CD4-positive, alpha-beta T cell treated with Interleukin-6 at 100 ng/mL for 8 hours (primary cell): ENCODE measurements around the gene COL4A3.
"Not testable (repeated sequence)": the region's sequence is repeated elsewhere in the genome, so short reads cannot be mapped to it uniquely, and the experiment has no call there.

Experiments used
- DNase-seq: peaks from one replicate; pipeline ENCODE4 v3.0.0-alpha.2; 2020; ENCODE audit warnings: mixed read lengths, low spot score

The COL4A3 gene

GRCh38 chr2:227206406-227206805 is 42.0 kb downstream of the COL4A3 start:
- DNase-seq, result no peak

- no peak for DNase-seq
Observed at GRCh38 chr2:227207573-227207972, 43.1 kb downstream of the COL4A3 start.

GRCh38 chr2:227214622-227215041 is 50.2 kb downstream of the COL4A3 start:
- no peak for DNase-seq

GRCh38 chr2:227219312-227220105 is 55.1 kb downstream of the COL4A3 start:
- DNase-seq, result no peak

DNA sequence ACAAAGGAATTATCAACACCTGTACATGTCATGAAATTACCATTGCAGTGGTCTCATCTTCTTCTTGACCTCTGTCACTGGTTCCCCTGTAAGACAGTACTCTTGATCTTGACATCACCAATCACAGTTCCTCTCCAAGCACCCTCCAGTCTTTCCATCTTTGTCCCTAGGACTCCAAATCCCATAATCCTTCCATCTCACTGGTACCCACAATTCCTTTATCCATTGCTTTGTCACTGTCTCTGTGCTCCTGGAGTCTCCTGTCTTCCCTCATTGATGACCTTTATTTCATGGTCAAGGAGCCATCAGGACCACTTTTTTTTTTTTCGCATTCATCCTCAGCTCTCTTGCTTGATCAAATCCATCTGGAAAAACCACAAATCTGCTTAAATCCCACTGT is 56.7 kb downstream of the COL4A3 start:
- DNase-seq, result no peak

DNA sequence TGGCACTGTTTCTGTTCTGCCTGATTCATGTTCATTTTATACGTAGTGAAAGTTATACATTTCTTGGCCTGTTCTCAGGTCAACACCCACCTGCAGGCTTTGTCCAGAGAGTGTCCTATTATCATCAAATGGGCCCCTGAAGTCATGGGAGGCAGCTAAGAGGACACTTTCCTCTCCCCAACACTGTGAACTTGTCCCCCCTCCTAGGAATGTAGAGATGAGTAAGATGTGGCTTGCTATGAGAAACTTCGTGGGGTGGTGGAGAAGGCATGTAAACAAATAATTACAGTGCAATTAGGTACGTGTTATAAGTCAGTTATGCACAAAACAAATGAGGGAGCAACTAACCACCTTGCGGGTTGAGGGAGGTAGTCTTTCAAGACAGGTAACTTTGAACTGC is 57.9 kb downstream of the COL4A3 start:
- DNase-seq, result no peak

- DNase-seq, result not testable (repeated sequence)
Observed at GRCh38 chr2:227225641-227226040, 61.2 kb downstream of the COL4A3 start.

- no peak for DNase-seq
Observed at GRCh38 chr2:227228061-227228667, 63.7 kb downstream of the COL4A3 start.

DNA sequence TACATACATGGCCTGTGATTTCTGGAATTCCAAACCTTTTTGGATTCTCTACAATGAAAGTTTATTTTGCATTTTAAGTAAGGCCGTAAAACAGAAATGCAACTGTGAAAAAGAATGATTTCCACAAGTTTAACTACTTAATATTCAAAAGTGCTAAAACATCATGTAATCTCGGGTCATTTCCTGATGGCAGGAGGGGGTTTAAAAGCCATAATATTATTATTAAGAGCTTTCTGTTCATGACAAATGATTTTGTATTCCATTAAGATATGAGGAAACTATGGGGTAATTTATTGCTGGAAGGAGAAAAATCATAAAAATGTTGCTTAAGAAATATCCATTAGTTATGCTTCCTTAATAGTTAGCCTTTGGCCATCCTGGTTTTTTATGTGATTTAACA is 65.7 kb downstream of the COL4A3 start:
- no peak for DNase-seq

GRCh38 chr2:227234429-227234828 is 70.0 kb downstream of the COL4A3 start:
- DNase-seq, result no peak

DNA sequence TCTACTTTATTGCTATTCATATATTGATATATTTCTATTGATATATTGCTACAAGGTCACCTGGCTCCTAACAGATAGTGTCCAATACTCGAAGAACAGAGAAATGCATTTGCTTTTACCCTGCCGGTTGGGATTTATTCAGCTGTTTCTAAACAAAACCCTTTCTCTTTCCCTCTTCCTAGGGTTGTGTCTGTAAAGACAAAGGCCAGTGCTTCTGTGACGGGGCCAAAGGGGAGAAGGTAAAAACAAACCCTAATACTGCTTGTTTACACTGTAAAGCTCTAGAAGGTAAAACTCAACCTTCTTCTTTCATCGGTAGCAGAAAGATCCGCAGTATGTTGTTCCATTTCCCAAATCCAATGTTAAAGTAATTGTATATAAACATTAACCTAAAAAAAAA is 73.4 kb downstream of the COL4A3 start:
- no peak for DNase-seq

DNA sequence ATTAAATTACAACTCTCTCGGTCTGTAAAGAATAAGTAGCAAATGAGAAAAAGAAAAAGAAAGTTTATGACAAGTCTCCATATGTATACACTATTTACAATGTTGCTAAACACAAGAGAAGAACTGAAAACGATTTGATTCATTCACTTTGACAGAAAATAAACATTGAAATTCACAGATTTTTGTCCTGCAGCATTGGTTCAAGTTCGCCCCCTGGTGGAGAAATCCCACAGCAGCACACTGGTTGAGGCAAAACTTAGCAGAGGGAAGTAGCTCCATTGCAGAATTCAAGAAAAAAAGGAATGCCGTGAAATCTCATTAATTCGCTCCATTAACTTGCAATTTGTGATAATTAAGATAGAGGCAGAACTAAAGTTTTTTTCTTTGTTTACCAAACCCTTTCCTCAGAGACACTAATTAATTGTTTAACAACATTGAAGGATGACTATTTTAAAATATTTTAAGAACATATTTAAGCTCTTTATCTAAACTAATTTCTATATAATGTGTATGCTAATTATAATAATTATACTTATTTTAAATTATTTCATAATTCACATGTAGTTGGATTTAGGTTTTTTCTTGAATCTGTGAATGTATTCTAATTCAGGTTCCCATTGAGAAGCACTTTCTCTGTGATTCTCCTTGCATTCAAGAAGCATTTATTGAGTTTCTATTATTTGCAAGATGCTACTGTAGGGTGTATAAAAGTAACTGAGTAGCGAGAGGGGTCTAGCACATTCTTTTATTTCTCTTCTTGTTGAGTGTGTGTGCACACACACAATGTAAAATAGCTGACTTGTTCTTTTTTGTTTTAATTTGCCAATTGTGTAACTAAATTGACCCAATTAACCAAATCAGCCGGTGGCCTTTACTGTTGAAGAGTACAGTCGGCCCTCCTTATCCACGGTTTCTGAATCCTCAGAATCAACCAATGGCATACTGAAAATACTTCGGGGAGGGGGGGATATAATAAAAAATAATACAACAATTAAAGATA is 74.1 kb downstream of the COL4A3 start:
- peak; percentile 48 for DNase-seq

GRCh38 chr2:227241005-227241404 is 76.6 kb downstream of the COL4A3 start:
- DNase-seq, result no peak

- DNase-seq, result no peak
Observed at GRCh38 chr2:227248876-227249275, 84.5 kb downstream of the COL4A3 start.

- DNase-seq, result no peak
Observed at GRCh38 chr2:227252831-227253230, 88.4 kb downstream of the COL4A3 start.

- no peak for DNase-seq
Observed at GRCh38 chr2:227256605-227257004, 92.2 kb downstream of the COL4A3 start.

- DNase-seq, result no peak
Observed at GRCh38 chr2:227257820-227258219, 93.4 kb downstream of the COL4A3 start.

DNA sequence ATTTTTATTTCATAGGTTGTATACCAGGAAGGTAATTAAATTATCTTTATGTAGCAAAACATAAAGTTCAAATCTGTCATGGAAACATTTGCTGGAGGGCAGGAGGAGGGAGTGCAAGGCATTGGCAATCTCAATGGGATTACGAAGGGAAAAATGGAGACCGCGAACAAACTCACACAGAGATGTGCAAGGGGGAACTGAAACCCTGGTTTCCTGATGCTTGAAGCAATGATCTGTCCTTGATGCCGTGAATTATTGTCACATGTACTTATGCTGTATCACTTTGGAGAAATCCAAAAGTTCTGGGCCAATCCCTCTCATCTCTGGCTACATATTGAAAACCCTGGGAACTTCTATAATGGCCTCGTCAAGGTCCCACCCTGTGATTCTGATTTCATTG is 95.6 kb downstream of the COL4A3 start:
- DNase-seq, result no peak

DNA sequence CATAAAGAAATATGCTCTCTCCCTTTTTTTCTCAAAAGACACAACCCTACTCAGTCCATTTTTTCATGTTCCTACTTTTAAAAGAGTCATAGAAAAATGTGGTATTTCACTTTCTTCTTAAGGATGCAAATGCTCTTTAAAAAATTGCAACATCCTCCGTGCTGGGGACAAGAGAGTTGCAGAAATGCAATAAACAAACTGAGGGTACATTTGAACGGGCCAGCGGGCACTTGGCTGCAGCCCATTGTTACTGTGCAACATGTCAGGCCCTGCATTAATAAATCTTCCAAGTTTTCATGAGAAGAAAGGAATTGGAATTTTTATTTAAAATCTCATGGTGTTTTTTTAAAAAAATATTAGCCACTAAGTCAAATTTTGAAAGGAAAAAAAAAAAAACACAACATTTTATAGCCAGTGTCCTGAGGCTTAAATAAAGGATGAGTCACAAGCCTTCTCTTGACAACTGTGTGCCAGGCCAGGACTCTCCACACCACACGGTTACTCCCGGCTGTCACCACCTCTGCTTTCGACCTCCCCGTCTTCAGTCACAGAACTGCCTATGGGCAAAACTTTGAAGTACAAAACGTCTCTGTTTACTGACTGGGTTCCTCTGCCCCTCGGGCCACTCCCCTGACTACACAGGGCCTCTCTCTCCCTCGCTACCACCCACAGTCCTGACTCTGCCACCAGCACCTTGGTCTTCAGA is 103.1 kb downstream of the COL4A3 start:
- no peak for DNase-seq

GRCh38 chr2:227280895-227281294 is 116.5 kb downstream of the COL4A3 start:
- DNase-seq, result no peak

DNA sequence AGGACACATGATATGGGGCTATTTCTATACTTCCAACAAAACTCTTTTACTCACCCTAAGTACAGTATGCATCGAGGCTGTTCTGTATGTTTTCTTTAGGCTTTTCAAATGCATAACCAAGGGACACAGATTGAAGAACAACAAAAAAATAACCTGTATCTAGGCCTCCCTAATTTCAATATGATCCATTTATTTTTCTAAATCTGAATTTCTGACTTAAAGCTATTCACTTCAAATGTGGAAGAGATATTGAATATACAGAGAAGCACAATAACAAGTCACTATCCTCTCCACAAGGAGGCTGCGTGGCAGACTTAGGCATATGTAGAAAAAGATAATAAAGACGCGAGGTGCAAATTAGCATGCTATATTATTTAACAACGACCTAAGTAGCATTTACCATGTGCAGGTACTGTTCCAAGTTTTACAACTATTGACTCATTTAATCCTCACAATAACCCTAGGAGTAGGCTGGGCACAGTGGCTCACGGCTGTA is 121.4 kb downstream of the COL4A3 start:
- no peak for DNase-seq

DNA sequence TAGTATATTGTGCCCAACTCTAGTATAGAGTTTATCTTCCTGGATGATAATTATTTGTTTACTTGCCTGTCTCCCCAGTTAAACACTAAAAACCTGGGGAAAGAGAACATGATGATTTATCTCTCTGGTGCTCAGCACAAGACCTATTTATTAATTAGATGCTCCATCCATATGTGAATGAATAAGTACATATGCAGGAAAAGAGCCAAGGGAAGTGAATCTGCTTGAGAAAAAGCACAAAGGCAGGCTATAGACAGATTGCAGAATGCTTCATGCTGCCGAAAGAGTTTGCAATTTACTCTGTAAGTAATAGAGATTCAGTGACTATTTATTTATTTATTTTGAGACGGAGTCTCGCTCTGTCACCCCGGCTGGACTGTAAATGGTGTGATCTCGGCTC is 123.3 kb downstream of the COL4A3 start:
- no peak for DNase-seq
